Epithelial cell of proximal tubule (primary cell): ENCODE measurements around the gene SPATA17. TPM values are rescaled to one million over a fixed set of nuclear protein-coding genes. Genes with fewer than 3 reads are reported as not detected.

Source experiments
- DNase-seq: peaks from one replicate; pipeline ENCODE4 v3.0.0-alpha.2; 2011; ENCODE audit warnings: low read depth
- H3K4me3 ChIP-seq: 2 replicates; pipeline ENCODE4 v1.5.1; 2011; ENCODE audit warnings: low read depth, mild to moderate bottlenecking, low read length
- CTCF ChIP-seq: conservative IDR thresholded peaks from 2 replicates; pipeline ENCODE4 v1.5.1; 2012; ENCODE audit warnings: low read depth, mild to moderate bottlenecking, low read length
- total RNA-seq: library from RNA; depleted of rRNA; stranded (reverse); fragments of >200 nt; gene quantifications from 2 replicates; pipeline ENCODE4 v1.2.3, GENCODE V29; 2015

Gene SPATA17
- total RNA-seq, 1 donor from 2014 or later: 0.58 TPM

GRCh38 chr1:217605390-217605789 lies 25.8 kb upstream of the SPATA17 start:
- DNase-seq: no peak
- H3K4me3 ChIP-seq: no peak overlapping the region
- no peak for TF ChIP-seq CTCF

- no peak for TF ChIP-seq CTCF
- DNase-seq: no peak
- H3K4me3 ChIP-seq: no peak overlapping the region
Observed at GRCh38 chr1:217614200-217614712, 16.9 kb upstream of the SPATA17 start.

- DNase-seq: no peak
- TF ChIP-seq CTCF: no peak
Observed at GRCh38 chr1:217617126-217617525, 14.0 kb upstream of the SPATA17 start.

GRCh38 chr1:217620814-217621213 lies 10.3 kb upstream of the SPATA17 start:
- DNase-seq: no peak
- no peak for TF ChIP-seq CTCF
- H3K4me3 ChIP-seq: no peak overlapping the region

More at GRCh38 chr1:217617126-217617525, 14.0 kb upstream of the SPATA17 start:
- H3K4me3 ChIP-seq: no peak overlapping the region

- TF ChIP-seq CTCF: no peak
- DNase-seq: no peak
- no peak overlapping the region for H3K4me3 ChIP-seq
Observed at GRCh38 chr1:217622042-217622441, 9.1 kb upstream of the SPATA17 start.

- TF ChIP-seq CTCF: no peak
- no peak overlapping the region for H3K4me3 ChIP-seq
- no peak for DNase-seq
Observed at GRCh38 chr1:217626321-217626720, 4.8 kb upstream of the SPATA17 start.

GRCh38 chr1:217627431-217627830 lies 3.7 kb upstream of the SPATA17 start:
- TF ChIP-seq CTCF: no peak

More at GRCh38 chr1:217627431-217627830, 3.7 kb upstream of the SPATA17 start:
- no peak for DNase-seq
- no peak overlapping the region for H3K4me3 ChIP-seq
